Prostate gland (tissue), 2 donors: ENCODE results near the gene CDC6.

Experiments used
- CTCF ChIP-seq, 4 experiments: fragments of 200-600 bp in 2 of 4; fragments of 450-650 bp in 2 of 4; sonication (generic) in 2 of 4; IDR thresholded peaks; 1 replicate in 3 of 4; 2 replicates in 1 of 4; pipeline ENCODE4 v1.5.1; 2016 to 2019; ENCODE audit warnings: antibody characterized with exemption in 4 of 4, mild to moderate bottlenecking in 2 of 4, moderate library complexity in 2 of 4
- POLR2A ChIP-seq: fragments of 450-650 bp; IDR thresholded peaks from one replicate; pipeline ENCODE4 v1.6.1; 2016; ENCODE audit warnings: antibody characterized with exemption, mild to moderate bottlenecking

GRCh38 chr17:40349477-40349894, 61.8 kb downstream of the CDC6 start:
- TF ChIP-seq CTCF (IDR thresholded peaks at IDR 0.05) (no peak), POLR2A (no peak)
